SK-N-MC (cell line): ENCODE results near the gene ITGBL1.

Experiments
- EZH2 ChIP-seq: fragments of 200-600 bp; sonication (generic); IDR thresholded peaks from one replicate; pipeline ENCODE4 v1.6.1; 2017; ENCODE audit warnings: antibody characterized with exemption
- FOXP2 ChIP-seq: optimal IDR thresholded peaks from 2 replicates; pipeline ENCODE3; 2011; ENCODE audit warnings: mild to moderate bottlenecking, moderate library complexity; ENCODE audit not compliant: insufficient read depth; ENCODE audit errors: extremely low read length, control extremely low read depth
- POLR2AphosphoS5 ChIP-seq: IDR thresholded peaks from 2 replicates; pipeline ENCODE4 v1.6.1; 2012; ENCODE audit warnings: mild to moderate bottlenecking, low read depth, low read length, borderline replicate concordance

DNA sequence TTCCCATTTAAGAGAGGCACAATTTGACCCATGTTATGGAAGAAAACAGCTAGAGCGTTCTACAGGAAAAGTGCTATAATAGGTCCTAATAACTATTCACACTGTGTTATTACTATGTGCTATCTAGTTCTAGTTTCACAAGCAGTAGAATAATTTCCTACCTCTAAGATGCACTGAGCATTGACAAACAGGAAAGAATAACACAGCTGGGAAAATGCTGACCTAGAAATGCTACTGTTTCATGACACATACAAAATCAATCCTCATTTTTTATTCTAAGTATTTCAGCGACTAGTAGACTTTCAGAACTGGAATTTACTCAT, 259.5 kb downstream of the ITGBL1 start:
- TF ChIP-seq EZH2 (no peak), POLR2AphosphoS5 (no peak), FOXP2 (no peak)
